ENCODE data around the gene ZNF524.

The ZNF524 gene

DNA sequence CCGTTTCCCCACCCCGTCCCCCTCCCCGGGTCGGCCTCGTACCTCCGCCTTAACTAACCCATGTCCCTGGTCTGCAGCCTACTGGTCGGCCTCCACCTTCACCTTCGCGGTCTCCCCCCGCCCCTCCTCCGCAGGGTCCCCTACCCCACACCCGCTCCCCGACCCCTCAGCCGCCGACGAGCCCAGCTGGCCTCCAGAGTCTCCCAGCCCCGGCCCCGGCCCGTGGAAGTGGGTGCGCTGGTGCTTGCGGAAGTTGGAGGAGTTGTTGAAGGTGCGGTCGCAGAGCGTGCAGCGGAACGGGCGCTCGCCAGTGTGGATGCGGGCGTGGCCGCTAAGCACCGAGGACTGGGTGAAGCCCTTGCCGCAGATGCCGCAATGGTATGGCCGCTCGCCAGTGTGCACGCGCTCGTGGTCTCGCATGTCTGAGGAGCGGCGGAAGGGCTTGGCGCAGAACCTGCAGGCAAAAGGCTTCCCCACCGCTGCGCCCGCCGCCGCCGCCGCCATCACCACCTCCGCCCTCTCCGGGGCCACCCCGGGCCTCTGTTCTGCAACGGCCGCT, 21.7 kb downstream of the ZNF524 start:
- DNase-seq = no peak

DNA sequence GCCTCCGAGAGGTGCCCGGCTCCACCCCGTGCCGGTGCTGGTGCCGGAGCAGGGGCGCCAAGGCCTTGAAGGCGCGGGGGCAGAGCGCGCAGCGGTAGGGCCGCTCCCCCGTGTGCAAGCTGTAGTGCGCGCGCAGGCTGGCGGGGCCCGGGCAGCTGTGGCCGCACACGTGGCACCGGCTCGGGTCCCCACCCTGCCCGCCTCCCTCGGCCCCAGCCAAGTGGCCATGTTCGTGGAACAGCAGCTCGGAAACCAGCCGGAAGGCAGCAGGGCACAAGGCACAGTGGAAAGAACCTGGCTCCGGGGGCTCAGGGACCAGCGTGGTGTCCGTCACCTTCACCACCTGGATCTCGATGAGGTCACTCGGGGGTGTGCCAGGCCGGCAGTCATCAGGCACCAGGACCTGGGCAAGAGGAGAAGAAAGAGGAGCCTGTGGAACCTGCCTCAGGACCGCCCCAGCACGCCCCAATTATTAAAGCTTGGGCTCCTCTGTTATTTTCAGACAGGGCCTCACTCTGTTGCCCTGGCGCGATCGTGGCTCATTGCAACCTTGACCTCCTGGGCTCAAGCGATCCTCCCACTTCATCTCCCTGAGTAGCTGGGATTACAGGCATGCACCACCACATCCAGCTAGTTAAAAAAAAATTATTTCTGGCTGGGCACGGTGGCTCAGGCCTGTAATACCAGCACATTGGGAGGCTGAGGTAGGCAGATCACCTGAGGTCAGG, 22.3 kb downstream of the ZNF524 start:
- no peak for DNase-seq

DNA sequence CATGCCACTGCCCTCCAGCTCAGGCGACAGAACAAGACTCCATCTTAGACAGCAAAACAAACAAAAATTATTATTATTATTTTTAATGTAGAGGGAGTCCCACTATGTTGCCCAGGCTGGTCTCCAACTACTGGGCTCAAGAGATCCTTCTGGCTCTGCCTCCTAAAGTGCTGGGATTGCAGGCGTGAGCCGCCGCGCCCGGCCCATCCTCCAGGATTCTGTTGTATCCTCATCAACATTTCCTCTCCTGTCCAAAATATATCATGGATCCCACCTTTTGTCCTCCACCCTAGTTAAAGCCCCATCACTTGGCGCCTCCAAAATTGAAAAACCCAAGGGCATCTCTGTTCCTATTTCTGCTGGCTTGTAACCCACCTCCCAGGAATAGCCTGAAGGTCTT, 23.0 kb downstream of the ZNF524 start:
- no peak for DNase-seq

DNA sequence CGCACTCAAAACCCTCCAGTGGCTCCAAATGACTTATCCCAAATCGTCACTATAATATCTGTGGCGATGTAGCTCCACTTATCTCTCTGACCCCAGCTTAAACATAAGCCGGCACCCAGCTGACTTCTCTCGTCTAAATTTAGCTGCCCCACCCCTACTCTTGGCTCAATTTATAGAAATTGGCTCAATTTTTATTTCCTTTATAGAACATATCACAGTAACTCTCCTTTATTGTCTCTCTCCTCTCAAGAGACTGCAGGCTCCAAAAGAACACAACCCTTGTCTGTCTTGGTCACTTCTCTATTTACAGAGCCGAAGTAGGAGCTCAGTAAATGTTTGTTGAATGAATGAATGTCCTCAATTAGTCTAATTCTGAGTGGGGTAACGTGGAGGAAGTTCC, 23.5 kb downstream of the ZNF524 start:
- DNase-seq = no peak

DNA sequence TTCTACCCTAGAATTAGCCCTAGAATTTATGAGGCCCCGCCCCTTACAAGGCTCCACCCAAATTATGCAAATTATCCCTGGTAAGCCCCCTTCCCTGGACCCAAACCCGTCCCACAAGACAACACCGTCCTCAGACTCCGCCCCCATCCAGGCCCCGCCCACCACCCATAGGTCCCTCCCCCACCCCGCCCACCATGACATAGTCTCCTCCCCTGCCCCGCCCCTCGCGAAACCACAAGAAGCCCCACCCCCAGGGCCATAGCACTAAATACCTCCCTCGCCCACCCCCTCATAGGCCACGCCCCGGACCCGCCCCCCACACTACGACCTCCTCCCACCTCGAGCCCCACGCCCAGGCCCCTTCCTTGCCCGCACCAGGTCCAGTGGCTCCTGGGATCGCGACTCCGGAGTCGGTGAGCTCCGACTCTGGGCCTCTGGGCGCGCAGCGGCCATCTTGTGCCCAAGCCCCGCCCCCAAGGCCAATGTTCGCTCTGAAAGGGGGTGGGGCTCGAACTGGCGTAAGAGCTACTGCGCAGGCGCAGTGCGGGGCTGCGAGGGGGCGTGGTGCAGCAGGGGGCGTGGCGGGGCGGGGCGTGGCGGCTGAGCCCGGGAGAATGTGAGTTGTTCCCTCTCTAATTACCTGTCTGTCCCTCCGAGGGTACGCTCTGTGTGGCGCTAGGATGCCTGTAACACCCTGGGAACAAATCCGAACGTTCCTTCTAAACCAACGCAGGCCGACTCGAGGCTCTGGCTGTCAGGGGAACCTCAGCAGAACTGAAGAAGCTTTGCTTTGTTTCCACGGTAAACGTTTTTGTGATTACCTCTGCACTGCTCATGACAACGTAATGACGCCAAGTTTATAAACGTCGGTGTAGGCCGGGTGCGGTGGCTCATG, 24.3 kb downstream of the ZNF524 start, which contains the start of gene ZNF784:
Gene ZNF784, minus strand, starts transcription at position 458 of the 895 bp plus-strand sequence. Its CDS starts 5 bp downstream, at position 453.
- DNase-seq = peak; percentile 91

DNA sequence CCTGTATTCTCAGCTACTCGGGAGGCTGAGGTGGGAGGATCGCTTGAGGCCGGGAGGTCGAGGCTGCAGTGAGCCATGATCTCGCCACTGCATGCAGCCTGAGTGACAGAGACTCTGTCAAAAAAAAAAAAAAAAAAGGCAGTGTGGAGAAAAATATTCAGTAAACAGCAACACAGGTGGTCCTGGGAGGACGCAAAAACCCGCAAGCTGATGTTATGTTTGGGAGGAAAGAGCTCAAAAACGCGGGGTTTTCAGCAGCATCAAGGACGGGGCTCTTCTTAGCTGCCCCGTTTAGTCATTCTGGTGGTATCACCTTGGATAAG, 24.9 kb downstream of the ZNF524 start:
- no peak for DNase-seq

DNA sequence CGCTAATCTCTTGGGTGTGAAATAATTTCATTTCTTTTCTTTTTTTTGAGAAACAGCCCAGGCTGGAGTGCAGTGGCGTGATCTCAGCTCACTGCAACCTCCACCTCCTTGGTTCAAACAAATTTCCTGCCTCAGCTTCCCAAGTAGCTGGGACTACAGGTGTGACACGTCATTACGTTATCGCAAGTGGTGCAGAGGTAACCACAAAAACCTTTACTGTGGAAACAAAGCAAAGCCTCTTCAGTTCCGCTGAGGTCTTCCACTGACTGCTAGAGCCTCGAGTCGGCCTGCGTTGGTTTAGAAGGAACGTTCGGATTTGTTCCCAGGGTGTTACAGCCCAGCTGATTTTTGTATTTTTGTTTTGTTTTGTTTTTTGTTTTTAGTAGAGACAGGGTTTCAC, 26.3 kb downstream of the ZNF524 start:
- peak; percentile 53 for DNase-seq

DNA sequence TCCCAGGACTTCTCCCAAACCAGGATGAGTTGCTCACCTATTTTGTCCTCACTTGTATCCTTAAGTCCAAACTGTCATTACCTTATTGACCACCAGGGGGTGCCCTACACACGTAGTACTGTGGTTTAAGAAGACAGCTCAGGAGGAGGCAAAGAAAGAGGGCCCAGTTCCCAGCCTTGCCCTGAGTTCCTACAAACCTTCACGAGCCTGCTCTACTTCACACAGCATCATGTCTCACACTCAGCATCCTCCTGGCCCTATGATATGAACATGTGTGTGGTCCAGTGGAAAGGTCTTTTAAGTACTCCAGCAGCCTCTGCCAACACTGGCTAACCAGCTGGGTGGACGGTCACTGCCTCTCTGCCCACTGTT, 32.4 kb downstream of the ZNF524 start:
- DNase-seq = peak; percentile 84

DNA sequence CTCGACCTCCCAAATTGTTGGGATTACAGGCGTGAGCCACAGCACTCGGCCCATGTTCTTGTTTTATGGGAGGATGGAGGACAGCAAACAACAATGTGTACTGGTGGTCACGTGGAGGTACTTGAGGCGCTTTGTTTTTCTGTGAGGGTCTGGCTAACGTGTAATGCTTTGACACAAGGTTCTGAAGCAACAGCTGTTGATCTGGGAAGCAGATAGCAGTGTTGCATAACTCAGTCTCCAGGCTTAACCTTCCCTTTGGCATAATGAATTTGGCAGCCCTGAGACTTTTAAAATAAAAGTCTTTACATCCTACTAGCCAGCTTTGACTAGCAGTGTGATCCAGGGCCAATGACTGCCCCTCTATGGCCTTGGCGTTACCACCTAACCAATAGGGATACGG, 33.8 kb downstream of the ZNF524 start:
- no peak for DNase-seq

DNA sequence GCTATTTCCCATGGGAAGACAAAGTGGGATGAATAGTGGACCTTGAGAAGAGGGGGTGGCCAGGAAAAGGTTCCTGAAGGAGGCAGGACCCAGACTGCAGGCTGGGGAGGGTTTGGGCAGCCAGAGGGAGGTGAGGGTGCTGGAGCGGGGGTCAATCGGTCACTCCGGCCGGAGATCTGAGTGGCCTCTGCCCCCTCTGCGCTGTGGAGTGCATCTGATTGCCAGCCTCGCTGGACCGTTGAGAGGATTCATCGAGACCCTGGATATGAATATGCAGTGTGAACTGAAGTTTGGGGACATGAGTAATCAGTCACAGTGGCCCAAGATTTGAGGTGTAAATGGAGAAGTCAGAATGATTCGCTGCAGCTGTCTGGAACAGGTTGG, 35.2 kb downstream of the ZNF524 start:
- DNase-seq = peak; percentile 10

DNA sequence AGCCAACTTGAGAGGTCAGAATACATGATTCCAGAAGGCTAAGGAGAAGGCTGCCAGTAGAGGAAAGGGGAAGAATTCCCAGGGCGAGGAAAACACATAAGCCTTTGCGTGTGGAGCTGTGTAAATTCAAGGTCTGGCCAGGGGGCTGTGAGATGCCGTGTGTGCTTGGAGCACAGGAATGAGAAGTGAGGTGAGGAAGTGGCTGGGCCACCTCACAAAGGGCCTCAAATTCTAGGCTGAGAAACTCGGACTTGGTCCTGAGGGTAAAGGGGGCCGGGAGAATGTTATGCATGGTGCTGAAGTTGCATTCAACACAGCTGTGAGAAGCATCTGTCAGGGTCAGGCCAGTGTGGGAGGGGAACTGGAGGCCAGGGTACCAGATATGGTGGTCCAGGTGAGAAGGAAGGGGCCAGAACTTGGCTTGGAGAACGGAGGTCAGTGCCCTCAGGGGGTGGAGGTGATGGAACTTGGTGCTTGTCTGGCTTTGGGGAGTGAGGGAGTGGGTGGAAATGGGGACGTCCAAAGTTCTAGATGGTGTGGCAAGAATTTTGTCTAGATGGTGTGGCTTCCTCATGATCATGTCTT, 35.9 kb downstream of the ZNF524 start:
- DNase-seq = no peak

DNA sequence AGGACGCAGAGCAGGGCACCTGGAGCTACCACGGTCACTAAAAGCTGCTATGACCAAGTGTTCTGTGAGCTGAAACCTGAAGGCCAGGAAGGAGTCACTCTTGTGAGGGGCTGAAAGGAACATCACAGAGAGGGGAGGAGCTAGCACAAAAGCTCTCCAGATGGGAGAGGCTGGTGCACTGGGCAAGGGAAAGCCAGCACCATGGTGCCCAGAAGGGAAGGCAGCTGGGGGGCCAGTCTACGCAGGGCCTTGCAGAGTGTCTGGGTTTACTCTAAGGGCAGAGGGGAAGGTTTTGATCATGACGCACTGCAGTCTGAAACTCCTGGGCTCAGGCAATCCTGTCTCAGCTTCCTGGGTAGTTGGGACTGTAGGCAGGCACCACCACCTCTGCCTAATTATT, 36.6 kb downstream of the ZNF524 start:
- DNase-seq = no peak

DNA sequence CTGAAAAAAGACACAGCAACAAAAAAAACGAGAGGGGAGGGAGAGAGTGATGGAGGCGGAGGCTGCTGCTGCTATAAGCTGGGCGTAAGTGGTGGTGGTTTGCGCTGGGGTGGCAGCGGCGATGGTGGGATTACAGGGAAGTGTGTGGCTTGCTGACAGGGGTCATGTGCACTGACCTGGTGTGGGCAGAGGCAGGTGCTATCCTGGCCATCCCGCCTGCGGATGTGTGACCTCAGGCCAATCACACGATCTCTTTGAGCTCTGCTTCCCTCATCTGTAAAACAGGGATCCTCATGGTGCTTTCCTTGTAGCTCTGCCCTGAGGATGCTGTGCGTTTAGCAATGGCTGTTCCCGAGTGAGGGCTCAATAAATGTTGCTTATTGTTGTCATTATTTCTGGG, 37.4 kb downstream of the ZNF524 start:
- no peak for DNase-seq

DNA sequence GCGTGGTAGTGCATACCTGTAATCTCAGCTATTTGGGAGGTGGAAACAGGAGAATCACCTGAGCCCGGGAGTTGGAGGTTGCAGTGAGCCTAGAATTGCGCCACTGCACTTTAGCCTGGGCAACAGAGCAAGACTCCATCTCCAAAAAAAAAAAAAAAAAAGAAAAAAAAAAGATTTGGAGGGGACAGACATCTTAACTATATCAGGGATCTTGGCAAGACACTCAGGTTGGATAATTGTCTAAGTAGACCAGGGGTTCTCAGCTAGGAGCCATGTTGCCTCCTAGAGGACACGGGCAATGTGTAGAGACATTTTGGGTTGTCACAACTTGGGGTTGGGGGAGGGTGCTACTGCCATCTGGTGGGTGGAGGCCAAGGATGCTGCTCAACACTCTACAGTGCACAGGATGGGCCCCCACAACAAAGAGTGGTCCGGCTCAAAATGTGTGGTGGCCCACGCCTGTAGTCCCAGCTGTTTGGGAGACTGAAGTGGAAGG, 38.8 kb downstream of the ZNF524 start:
- DNase-seq = peak; percentile 67

DNA sequence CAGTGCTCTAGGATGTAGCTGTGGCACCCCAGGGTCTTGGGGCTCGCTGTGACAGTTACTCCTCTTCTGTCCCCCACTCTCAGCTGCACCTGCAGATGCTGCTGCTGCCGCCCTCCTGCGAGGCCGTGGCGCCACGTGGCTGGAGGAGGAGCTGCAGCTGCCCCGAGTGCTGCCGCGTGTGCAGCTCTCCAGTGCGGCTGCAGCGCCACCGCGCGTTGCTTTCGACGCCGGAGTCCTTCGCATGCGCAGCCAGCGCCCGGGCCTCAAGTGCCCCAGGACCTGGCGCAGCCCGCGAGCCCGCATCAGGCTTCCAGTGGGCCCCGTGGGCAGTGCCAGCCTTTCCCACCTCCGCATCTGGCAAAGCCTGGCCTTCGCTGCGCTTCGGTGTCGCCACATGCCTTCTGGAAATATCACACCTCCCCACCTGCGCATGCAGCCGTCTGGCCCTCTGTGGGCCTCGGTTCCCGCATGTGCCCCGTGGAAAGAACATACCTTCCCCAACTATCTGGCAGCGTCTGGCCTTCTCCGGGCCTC, 40.0 kb downstream of the ZNF524 start:
- DNase-seq = peak; percentile 77

DNA sequence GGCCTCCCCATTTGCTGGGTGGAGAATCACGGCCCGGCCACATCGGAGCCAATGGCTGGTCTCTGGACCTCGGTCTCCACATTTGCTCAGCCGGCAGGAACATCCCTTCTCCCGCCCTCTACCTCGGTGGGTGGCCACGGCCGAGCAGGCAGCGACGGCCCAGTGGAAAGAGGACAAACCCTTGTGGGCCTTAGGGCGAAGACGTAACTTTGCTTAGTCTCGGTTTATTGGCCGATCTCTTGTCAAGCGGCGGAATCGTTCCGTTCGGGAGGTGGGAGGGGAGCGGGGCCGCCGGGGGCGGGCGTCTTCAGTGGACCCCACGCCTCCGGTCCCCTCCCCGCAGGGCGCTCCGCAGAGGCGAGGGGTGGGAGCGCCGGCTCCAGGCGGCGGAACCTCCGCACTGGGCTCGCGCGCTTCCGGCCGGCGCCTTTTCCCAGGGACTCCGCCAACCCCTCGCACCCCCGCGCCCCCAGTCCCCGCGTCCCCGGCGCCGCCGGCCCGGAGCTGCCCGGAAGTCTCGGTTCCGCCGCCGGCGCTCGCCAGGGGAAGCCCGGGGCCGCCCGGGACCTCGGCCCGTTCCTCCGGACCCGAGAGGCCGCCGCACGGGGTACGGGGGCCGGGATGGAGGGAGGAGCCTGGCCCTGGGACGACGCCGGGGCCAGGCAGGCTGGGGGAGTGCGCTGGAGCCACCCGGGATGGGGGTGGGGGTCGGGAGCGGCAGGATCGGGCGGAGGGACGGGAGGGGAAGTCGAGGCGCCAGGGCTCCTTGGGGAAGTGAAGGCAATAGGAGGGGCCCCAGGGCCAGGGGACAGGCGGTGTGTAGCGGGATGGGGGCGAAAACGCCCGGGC, 40.7 kb downstream of the ZNF524 start, which contains the start of gene ZNF580:
Gene ZNF580, plus strand, starts transcription at position 426 of the 849 bp plus-strand sequence. CDS start 1,507 bp downstream, outside the sequence.
- DNase-seq = peak; percentile 67

DNA sequence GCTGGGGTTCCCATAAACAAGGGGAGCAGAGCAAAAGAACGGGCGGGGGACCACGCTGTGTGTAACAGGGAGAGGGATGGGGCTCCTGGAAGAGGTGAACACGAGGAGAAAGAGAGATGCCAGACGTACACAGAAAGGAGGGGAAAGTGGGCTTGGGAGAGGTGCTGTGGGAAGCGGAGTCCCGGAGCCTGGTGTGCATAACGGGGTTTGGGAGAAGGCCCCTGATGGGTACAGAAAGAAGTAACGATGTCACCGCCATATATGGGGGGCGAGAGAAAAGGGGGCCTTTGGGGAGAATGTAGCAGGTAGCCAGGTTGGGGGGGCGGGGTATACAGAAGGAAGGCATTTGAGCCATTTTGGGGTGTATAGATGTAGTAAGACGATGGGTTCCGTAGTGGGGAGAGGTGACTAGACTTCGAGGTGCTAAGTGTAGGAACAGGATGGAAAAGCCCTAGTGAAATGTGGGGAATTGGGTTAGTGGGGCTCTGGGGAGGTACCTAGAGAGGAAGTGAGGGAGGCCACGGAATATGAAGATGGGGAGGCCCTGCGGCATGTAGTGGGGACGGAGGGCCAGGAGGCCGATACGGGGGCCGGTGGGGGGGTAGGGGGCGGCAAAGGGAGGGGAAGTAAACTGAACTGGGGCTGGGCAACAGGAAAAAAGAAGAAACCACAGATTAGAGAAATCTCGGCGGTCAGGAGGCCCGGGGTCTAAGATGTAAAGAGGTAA, 41.5 kb downstream of the ZNF524 start:
- DNase-seq = peak; percentile 39

DNA sequence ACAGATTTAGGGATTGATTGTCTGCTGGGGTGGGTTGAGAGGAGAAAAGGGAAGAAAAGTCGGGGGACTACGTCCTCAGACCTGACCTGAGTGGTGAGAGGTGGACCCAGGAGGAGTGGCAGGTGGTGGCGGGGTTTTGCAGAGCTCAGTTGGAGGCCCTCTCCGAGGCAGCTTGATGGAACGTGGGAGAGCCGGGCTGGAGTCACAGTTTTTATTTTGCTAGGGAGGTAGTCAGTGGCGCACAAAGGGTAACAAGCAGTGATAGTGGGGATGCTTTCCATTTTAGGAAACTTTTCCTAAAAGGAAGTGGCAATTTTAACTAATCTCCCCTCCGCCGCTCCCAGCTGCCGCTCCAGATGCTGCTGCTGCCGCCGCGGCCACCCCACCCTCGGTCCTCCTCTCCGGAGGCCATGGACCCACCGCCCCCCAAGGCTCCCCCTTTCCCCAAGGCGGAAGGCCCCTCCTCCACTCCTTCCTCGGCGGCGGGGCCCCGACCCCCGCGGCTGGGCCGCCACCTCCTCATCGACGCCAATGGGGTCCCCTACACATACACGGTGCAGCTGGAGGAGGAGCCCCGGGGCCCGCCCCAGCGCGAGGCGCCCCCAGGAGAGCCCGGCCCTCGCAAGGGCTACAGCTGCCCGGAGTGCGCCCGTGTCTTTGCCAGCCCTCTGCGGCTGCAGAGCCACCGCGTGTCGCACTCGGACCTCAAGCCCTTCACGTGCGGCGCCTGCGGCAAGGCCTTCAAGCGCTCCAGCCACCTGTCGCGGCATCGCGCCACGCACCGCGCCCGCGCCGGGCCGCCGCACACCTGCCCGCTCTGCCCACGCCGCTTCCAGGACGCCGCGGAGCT, 42.3 kb downstream of the ZNF524 start:
- DNase-seq = peak; percentile 45

DNA sequence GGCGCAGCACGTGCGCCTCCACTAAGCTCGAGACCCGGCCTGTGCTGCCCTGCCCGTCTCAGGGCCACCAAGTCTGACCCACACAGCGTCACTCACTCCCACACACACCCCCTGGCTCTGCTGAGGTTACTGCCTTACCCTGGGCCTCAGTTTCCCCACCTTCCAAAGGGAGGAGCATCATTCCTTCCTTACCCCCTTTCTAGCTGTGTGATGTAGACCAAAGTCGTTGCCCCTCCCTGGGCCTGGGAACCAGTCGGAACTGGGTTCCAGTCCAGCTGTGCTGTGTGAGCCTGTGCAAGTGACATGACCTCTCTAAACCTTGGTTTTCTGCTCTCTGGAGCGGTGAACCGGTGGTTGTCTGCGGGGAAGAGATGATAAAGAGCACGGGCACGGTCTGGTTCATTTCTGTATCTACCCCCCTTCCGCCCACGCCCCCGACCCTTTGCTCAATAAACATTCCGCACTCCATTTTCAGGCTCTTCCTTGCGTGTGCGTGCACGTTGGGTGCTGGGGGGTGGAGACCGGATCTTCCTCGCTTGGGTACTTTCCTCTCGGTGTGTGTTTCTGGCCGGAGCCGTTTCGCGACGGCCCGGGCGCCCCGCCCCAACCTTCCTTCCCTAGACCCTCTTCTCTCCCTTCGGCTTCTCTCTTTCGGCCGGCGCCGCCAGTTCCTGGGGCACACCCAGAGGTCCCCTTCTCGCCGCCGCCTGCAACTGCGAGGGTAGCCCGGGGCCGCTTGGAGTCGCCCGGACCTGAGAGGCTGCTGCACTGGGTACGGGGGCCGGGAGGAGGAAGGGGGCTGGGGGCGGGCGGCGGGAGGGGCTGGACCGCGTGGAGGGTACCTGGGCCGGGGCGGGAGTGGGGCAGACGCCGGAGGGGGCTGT, 43.2 kb downstream of the ZNF524 start, which contains the start of gene ZNF581:
Gene ZNF581, plus strand, starts transcription at position 647 of the 884 bp plus-strand sequence. CDS start 923 bp downstream, outside the sequence.
- DNase-seq = peak; percentile 85
